Measurements from ENCODE around the gene GPN3.
"Not testable (repeated sequence)": the region's sequence is repeated elsewhere in the genome, so short reads cannot be mapped to it uniquely, and the experiment has no call there.

GPN3 gene

GRCh38 chr12:110468214-110469048, at the start of gene GPN3, which contains the start of gene FAM216A:
Gene GPN3 (minus strand): TSS chr12:110468257. CDS start chr12:110468203, 54 bp downstream.
Gene FAM216A (plus strand): TSS chr12:110468845. CDS start chr12:110468876, 31 bp downstream.
- DNase-seq: peak; percentile 61 to 97 (median 92)

GRCh38 chr12:110516995-110517394, 48.9 kb upstream of the GPN3 start:
- no peak for DNase-seq

- DNase-seq: no peak
Measured at GRCh38 chr12:110514363-110514762, 46.3 kb upstream of the GPN3 start.

GRCh38 chr12:110513842-110514241, 45.8 kb upstream of the GPN3 start:
- no peak for DNase-seq

- no peak for DNase-seq
Measured at GRCh38 chr12:110508071-110508586, 40.1 kb upstream of the GPN3 start.

GRCh38 chr12:110505332-110505731, 37.3 kb upstream of the GPN3 start:
- DNase-seq: no peak

GRCh38 chr12:110503432-110503831, 35.4 kb upstream of the GPN3 start:
- no peak for DNase-seq

GRCh38 chr12:110501752-110502738, 34.0 kb upstream of the GPN3 start, which contains the start of the genes RAD9B and VPS29:
Gene RAD9B (plus strand): TSS chr12:110502331. CDS start chr12:110502338, 7 bp downstream.
Gene VPS29 (minus strand): TSS chr12:110502111. CDS start chr12:110502051, 60 bp downstream.
- DNase-seq: peak; percentile 67 to 99 (median 94)

GRCh38 chr12:110501399-110501751, 33.3 kb upstream of the GPN3 start:
- DNase-seq: peak in 10 of 56 donors; percentile 15 to 71 (median 48)

GRCh38 chr12:110498984-110499706, 31.1 kb upstream of the GPN3 start:
- no peak for DNase-seq

GRCh38 chr12:110475426-110475825, 7.4 kb upstream of the GPN3 start:
- no peak for DNase-seq

GRCh38 chr12:110467847-110468213, 227 bp downstream of the GPN3 start:
- DNase-seq: no peak

GRCh38 chr12:110466791-110467190, 1.3 kb downstream of the GPN3 start:
- no peak for DNase-seq

GRCh38 chr12:110465765-110466164, 2.3 kb downstream of the GPN3 start:
- not testable (repeated sequence) for DNase-seq

GRCh38 chr12:110465024-110465423, 3.0 kb downstream of the GPN3 start:
- DNase-seq: no peak

GRCh38 chr12:110461189-110461588, 6.9 kb downstream of the GPN3 start:
- not testable (repeated sequence) for DNase-seq

GRCh38 chr12:110458756-110459155, 9.3 kb downstream of the GPN3 start:
- peak in 2 of 56 donors; percentile 2 to 11 for DNase-seq

- no peak for DNase-seq
Measured at GRCh38 chr12:110453569-110454296, 14.3 kb downstream of the GPN3 start.

GRCh38 chr12:110451263-110451662, 16.8 kb downstream of the GPN3 start:
- DNase-seq: no peak
